ENCODE data around the gene C1QL1.

Gene C1QL1

GRCh38 chr17:45004388-45004787 is 36.3 kb upstream of the C1QL1 start:
- no peak overlapping the region for H3K27ac ChIP-seq (ENCODE audit: insufficient read depth, low read depth, low read length, poor library complexity, severe bottlenecking)
- H3K27me3 ChIP-seq (ENCODE audit: control insufficient read depth, insufficient read depth, low read length, poor library complexity, severe bottlenecking), result peaks cover 3% of the 10 kb centered on the region
- H3K4me1 ChIP-seq (ENCODE audit: control insufficient read depth, insufficient read depth, low read length), result peaks cover 22% of the 10 kb centered on the region
- H3K4me3 ChIP-seq (ENCODE audit: insufficient read depth, low read depth, low read length), result no peak overlapping the region
- 63 to 69% methylated on average over 3 of the region's 3 CpGs for WGBS, 2 experiments
- H3K36me3 ChIP-seq (ENCODE audit: control insufficient read depth, insufficient read depth, low read length), result no peaks in the 10 kb centered on the region
- no peaks in the 10 kb centered on the region for H3K9me3 ChIP-seq (ENCODE audit: control insufficient read depth, low read length)

DNA sequence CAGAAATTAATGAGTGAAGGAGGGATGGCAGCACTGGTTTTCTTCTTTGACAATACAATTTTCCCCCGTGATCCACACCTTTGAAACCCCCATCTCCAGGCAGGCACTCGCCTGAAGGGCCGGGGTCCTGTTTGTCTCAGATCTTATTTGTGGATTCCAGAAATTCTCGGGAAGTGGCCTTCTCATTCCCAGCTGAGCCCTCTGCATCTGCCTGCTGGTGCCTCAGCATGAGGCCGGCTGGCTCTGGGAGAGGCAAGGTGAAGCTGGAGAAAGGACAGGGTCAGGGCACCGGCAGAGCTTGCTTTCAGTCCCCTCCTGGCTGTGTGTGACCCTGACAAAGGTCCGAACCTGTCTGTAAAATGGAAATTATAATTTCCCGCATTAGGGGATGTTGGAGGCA is 35.8 kb upstream of the C1QL1 start:
- peaks cover 3% of the 10 kb centered on the region for H3K9me3 ChIP-seq (ENCODE audit: control insufficient read depth, low read length)
- no peaks in the 10 kb centered on the region for H3K36me3 ChIP-seq (ENCODE audit: control insufficient read depth, insufficient read depth, low read length)
- 35 to 45% methylated on average over 8 of the region's 8 CpGs for WGBS, 2 experiments
- no peak overlapping the region for H3K4me3 ChIP-seq (ENCODE audit: insufficient read depth, low read depth, low read length)
- H3K27me3 ChIP-seq (ENCODE audit: control insufficient read depth, insufficient read depth, low read length, poor library complexity, severe bottlenecking), result peaks cover 3% of the 10 kb centered on the region
- peaks cover 22% of the 10 kb centered on the region for H3K4me1 ChIP-seq (ENCODE audit: control insufficient read depth, insufficient read depth, low read length)
- no peak overlapping the region for H3K27ac ChIP-seq (ENCODE audit: insufficient read depth, low read depth, low read length, poor library complexity, severe bottlenecking)

DNA sequence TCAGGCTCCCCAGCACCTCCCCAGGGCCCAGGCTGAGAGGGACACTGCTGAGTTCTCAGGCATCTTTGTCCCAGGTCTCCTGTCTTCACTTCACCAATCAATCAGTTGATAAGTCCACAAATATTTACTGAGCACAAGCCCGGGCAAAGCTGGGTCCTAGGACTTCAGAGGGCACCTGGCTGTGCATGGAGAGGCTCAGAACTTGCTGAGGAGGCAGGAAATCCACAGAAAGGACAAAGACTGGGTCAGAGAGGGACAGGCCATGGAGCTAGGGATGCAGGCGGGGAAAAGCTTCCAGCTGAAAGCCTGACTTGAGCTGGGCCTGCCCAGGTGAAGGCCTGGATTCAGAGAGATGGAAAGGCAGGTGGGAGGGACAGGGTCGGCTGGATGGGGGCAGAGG is 33.2 kb upstream of the C1QL1 start:
- Histone ChIP-seq H3K4me1 (ENCODE audit: control insufficient read depth, insufficient read depth, low read length) (peaks cover 18% of the 10 kb centered on the region), H3K36me3 (ENCODE audit: control insufficient read depth, insufficient read depth, low read length) (no peaks in the 10 kb centered on the region), H3K9me3 (ENCODE audit: control insufficient read depth, low read length) (peaks cover 3% of the 10 kb centered on the region), H3K27me3 (ENCODE audit: control insufficient read depth, insufficient read depth, low read length, poor library complexity, severe bottlenecking) (no peaks in the 10 kb centered on the region), H3K27ac (ENCODE audit: insufficient read depth, low read depth, low read length, poor library complexity, severe bottlenecking) (no peak overlapping the region), H3K4me3 (ENCODE audit: insufficient read depth, low read depth, low read length) (no peak overlapping the region)
- 88 to 90% methylated on average over 3 of the region's 3 CpGs for WGBS, 2 experiments

DNA sequence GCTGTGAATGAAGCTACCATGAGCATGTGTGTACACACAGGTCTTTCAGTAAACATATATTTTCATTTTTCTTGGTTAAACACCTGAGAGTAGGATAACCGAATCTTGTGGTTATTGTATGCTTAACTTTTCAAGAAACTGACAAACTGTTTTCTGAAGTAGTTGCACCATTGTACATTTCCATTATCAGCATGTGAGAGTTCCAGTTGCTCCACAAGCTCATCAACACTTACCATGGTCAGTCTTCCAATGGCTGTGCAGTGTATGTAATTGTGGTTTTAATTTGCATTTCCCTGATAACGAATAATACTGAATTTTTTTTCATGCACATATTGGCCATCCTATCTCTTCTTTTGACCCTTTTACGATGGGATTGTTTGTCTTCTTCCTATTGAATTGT is 31.3 kb upstream of the C1QL1 start:
- no peak overlapping the region for H3K4me3 ChIP-seq (ENCODE audit: insufficient read depth, low read depth, low read length)
- peaks cover 12% of the 10 kb centered on the region for H3K4me1 ChIP-seq (ENCODE audit: control insufficient read depth, insufficient read depth, low read length)
- H3K27ac ChIP-seq (ENCODE audit: insufficient read depth, low read depth, low read length, poor library complexity, severe bottlenecking), result no peak overlapping the region
- no peaks in the 10 kb centered on the region for H3K27me3 ChIP-seq (ENCODE audit: control insufficient read depth, insufficient read depth, low read length, poor library complexity, severe bottlenecking)
- peaks cover 3% of the 10 kb centered on the region for H3K9me3 ChIP-seq (ENCODE audit: control insufficient read depth, low read length)
- WGBS, 2 experiments, result 100% methylated on average over 1 to 3 of the region's 3 CpGs
- no peaks in the 10 kb centered on the region for H3K36me3 ChIP-seq (ENCODE audit: control insufficient read depth, insufficient read depth, low read length)

GRCh38 chr17:44998646-44999045 is 30.5 kb upstream of the C1QL1 start:
- Histone ChIP-seq H3K9me3 (ENCODE audit: control insufficient read depth, low read length) (peaks cover 3% of the 10 kb centered on the region), H3K4me3 (ENCODE audit: insufficient read depth, low read depth, low read length) (no peak overlapping the region), H3K27me3 (ENCODE audit: control insufficient read depth, insufficient read depth, low read length, poor library complexity, severe bottlenecking) (no peaks in the 10 kb centered on the region), H3K36me3 (ENCODE audit: control insufficient read depth, insufficient read depth, low read length) (no peaks in the 10 kb centered on the region), H3K27ac (ENCODE audit: insufficient read depth, low read depth, low read length, poor library complexity, severe bottlenecking) (no peak overlapping the region), H3K4me1 (ENCODE audit: control insufficient read depth, insufficient read depth, low read length) (peaks cover 6% of the 10 kb centered on the region)

GRCh38 chr17:44997733-44998520 is 29.8 kb upstream of the C1QL1 start:
- H3K27ac ChIP-seq (ENCODE audit: insufficient read depth, low read depth, low read length, poor library complexity, severe bottlenecking), result no peak overlapping the region
- no peak overlapping the region for H3K4me3 ChIP-seq (ENCODE audit: insufficient read depth, low read depth, low read length)
- H3K4me1 ChIP-seq (ENCODE audit: control insufficient read depth, insufficient read depth, low read length), result peaks cover 3% of the 10 kb centered on the region
- no peaks in the 10 kb centered on the region for H3K36me3 ChIP-seq (ENCODE audit: control insufficient read depth, insufficient read depth, low read length)
- 70 to 75% methylated on average over 7 of the region's 7 CpGs for WGBS, 2 experiments
- no peaks in the 10 kb centered on the region for H3K27me3 ChIP-seq (ENCODE audit: control insufficient read depth, insufficient read depth, low read length, poor library complexity, severe bottlenecking)
- H3K9me3 ChIP-seq (ENCODE audit: control insufficient read depth, low read length), result peaks cover 3% of the 10 kb centered on the region

DNA sequence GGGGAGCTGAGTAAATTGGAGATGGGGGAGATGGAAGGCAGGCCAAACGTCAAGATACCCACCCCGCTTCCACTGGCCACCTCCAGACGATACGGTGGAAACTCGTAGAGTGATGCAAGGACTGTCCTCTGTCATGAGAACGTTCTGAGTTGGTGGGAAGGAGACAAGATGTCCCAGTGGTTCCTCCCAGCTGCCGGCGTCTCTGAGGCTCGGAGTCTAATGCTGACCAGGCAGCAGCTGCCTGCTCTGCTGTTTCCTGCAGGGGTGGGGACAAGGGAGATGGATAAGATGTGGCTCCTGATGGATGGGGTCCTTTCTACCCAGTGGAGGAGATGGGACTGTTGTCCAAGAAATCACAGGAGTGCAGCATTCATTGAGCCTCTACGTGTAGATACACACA is 28.2 kb upstream of the C1QL1 start:
- Histone ChIP-seq H3K4me1 (ENCODE audit: control insufficient read depth, insufficient read depth, low read length) (peaks cover 3% of the 10 kb centered on the region), H3K36me3 (ENCODE audit: control insufficient read depth, insufficient read depth, low read length) (no peaks in the 10 kb centered on the region), H3K4me3 (ENCODE audit: insufficient read depth, low read depth, low read length) (no peak overlapping the region), H3K9me3 (ENCODE audit: control insufficient read depth, low read length) (peaks cover 3% of the 10 kb centered on the region), H3K27ac (ENCODE audit: insufficient read depth, low read depth, low read length, poor library complexity, severe bottlenecking) (no peak overlapping the region), H3K27me3 (ENCODE audit: control insufficient read depth, insufficient read depth, low read length, poor library complexity, severe bottlenecking) (no peaks in the 10 kb centered on the region)
- 82 to 93% methylated on average over 9 to 10 of the region's 10 CpGs for WGBS, 2 experiments

DNA sequence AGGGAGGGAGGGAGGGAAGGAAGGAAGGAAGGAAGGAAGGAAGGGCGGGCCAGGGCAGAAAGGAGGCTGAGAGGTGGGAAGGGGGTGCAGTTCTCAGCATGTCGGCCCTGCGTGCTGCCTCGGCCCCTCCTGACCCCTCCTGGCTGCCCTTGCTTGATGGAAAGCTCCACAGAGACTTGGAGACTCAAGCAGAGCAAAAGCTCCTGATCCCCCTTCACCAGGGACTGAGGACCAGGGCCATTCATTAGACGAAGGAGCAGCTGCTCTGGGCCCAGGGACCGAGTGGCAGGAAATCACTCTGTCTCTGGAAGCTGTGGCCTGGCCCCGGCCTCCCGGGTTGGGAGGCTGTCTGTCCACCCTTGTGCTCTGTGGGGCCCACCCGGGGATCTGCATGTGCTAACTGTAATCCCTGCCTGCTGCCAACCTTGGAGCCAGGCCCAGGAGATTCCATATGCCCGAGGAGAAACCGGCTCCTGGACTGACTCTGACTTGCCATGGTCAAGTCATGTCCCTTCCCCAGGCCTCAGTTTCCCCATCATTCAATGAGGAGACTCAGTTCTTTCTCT is 27.4 kb upstream of the C1QL1 start:
- 78 to 80% methylated on average over 11 of the region's 11 CpGs for WGBS, 2 experiments
- no peak overlapping the region for H3K27ac ChIP-seq (ENCODE audit: insufficient read depth, low read depth, low read length, poor library complexity, severe bottlenecking)
- H3K36me3 ChIP-seq (ENCODE audit: control insufficient read depth, insufficient read depth, low read length), result no peaks in the 10 kb centered on the region
- H3K27me3 ChIP-seq (ENCODE audit: control insufficient read depth, insufficient read depth, low read length, poor library complexity, severe bottlenecking), result no peaks in the 10 kb centered on the region
- H3K4me3 ChIP-seq (ENCODE audit: insufficient read depth, low read depth, low read length), result no peak overlapping the region
- H3K4me1 ChIP-seq (ENCODE audit: control insufficient read depth, insufficient read depth, low read length), result peaks cover 3% of the 10 kb centered on the region
- peaks cover 3% of the 10 kb centered on the region for H3K9me3 ChIP-seq (ENCODE audit: control insufficient read depth, low read length)

GRCh38 chr17:44992242-44992939 is 24.3 kb upstream of the C1QL1 start:
- H3K4me1 ChIP-seq (ENCODE audit: control insufficient read depth, insufficient read depth, low read length), result peaks cover 11% of the 10 kb centered on the region
- WGBS, 2 experiments, result 77 to 80% methylated on average over 5 of the region's 5 CpGs
- peaks cover 10% of the 10 kb centered on the region for H3K27me3 ChIP-seq (ENCODE audit: control insufficient read depth, insufficient read depth, low read length, poor library complexity, severe bottlenecking)

DNA sequence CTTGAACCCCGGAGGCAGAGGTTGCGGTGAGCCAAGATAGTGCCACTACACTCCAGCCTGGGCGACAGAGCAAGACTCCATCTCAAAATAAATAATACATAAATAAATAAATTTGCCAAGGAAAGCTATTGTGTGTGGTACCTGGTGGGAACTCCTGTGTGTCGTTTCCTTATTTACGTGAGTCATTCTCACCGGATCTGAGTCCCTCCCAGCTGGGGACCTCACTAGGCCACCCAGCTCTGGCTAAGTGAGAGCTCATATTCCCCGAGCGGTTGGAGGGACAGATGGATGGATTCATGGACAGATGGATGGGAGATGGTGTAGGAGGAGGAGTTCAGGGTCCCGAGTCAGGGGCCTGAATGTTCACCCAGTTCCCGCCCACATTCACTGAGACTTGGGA is 22.9 kb upstream of the C1QL1 start:
- peaks cover 13% of the 10 kb centered on the region for H3K4me1 ChIP-seq (ENCODE audit: control insufficient read depth, insufficient read depth, low read length)
- H3K27me3 ChIP-seq (ENCODE audit: control insufficient read depth, insufficient read depth, low read length, poor library complexity, severe bottlenecking), result peaks cover 10% of the 10 kb centered on the region
- no peaks in the 10 kb centered on the region for H3K36me3 ChIP-seq (ENCODE audit: control insufficient read depth, insufficient read depth, low read length)
- H3K9me3 ChIP-seq (ENCODE audit: control insufficient read depth, low read length), result no peaks in the 10 kb centered on the region
- no peak overlapping the region for H3K27ac ChIP-seq (ENCODE audit: insufficient read depth, low read depth, low read length, poor library complexity, severe bottlenecking)
- H3K4me3 ChIP-seq (ENCODE audit: insufficient read depth, low read depth, low read length), result no peak overlapping the region
- WGBS, 2 experiments, result 77 to 86% methylated on average over 8 to 10 of the region's 10 CpGs

More at GRCh38 chr17:44992242-44992939, 24.3 kb upstream of the C1QL1 start:
- H3K9me3 ChIP-seq (ENCODE audit: control insufficient read depth, low read length), result no peaks in the 10 kb centered on the region
- H3K27ac ChIP-seq (ENCODE audit: insufficient read depth, low read depth, low read length, poor library complexity, severe bottlenecking), result no peak overlapping the region
- no peak overlapping the region for H3K4me3 ChIP-seq (ENCODE audit: insufficient read depth, low read depth, low read length)
- no peaks in the 10 kb centered on the region for H3K36me3 ChIP-seq (ENCODE audit: control insufficient read depth, insufficient read depth, low read length)
